ENCODE measurements around the gene SCOC.
"Not testable (repeated sequence)": the region's sequence is repeated elsewhere in the genome, so short reads cannot be mapped to it uniquely, and the experiment has no call there.

SCOC gene

GRCh38 chr4:140388015-140388414, 14.6 kb downstream of the SCOC start:
- no peak overlapping the region for H3K9ac ChIP-seq (ENCODE audit: insufficient read length, low read depth)
- TF ChIP-seq SUZ12 (IDR thresholded peaks at IDR 0.05; ENCODE audit: extremely low read depth, insufficient read depth, insufficient read length), result no peak
- TF ChIP-seq ZNF274 (IDR thresholded peaks at IDR 0.05; ENCODE audit: low read depth, low read length), result no peak
- no peak for TF ChIP-seq YY1 (IDR thresholded peaks at IDR 0.05; ENCODE audit: insufficient read depth, insufficient read length)
- DNase-seq (ENCODE audit: low read depth, low spot score), result no peak
- H3K9me3 ChIP-seq (ENCODE audit: insufficient read depth, low read length), result no peaks in the 10 kb centered on the region
- H3K4me3 ChIP-seq (ENCODE audit: insufficient read length, low read depth), result no peak overlapping the region
- H3K4me1 ChIP-seq (ENCODE audit: insufficient read depth, insufficient read length), result no peaks in the 10 kb centered on the region
- no peaks in the 10 kb centered on the region for H3K36me3 ChIP-seq (ENCODE audit: insufficient read depth, insufficient read length, low read length)
- H3K27me3 ChIP-seq (ENCODE audit: insufficient read depth, insufficient read length), result no peaks in the 10 kb centered on the region

- no peak overlapping the region for H3K4me3 ChIP-seq (ENCODE audit: insufficient read length, low read depth)
- H3K9ac ChIP-seq (ENCODE audit: insufficient read length, low read depth), result no peak overlapping the region
- H3K27me3 ChIP-seq (ENCODE audit: insufficient read depth, insufficient read length), result no peaks in the 10 kb centered on the region
- no peak for DNase-seq (ENCODE audit: low read depth, low spot score)
- no peaks in the 10 kb centered on the region for H3K36me3 ChIP-seq (ENCODE audit: insufficient read depth, insufficient read length, low read length)
- TF ChIP-seq SUZ12 (IDR thresholded peaks at IDR 0.05; ENCODE audit: extremely low read depth, insufficient read depth, insufficient read length), result no peak
- TF ChIP-seq ZNF274 (IDR thresholded peaks at IDR 0.05; ENCODE audit: low read depth, low read length), result no peak
- TF ChIP-seq YY1 (IDR thresholded peaks at IDR 0.05; ENCODE audit: insufficient read depth, insufficient read length), result no peak
- H3K4me1 ChIP-seq (ENCODE audit: insufficient read depth, insufficient read length), result no peaks in the 10 kb centered on the region
- no peaks in the 10 kb centered on the region for H3K9me3 ChIP-seq (ENCODE audit: insufficient read depth, low read length)
Observed at GRCh38 chr4:140395668-140396067, 22.2 kb downstream of the SCOC start.

- no peak overlapping the region for H3K4me3 ChIP-seq (ENCODE audit: insufficient read length, low read depth)
- no peaks in the 10 kb centered on the region for H3K27me3 ChIP-seq (ENCODE audit: insufficient read depth, insufficient read length)
- no peaks in the 10 kb centered on the region for H3K4me1 ChIP-seq (ENCODE audit: insufficient read depth, insufficient read length)
- no peak overlapping the region for H3K9ac ChIP-seq (ENCODE audit: insufficient read length, low read depth)
- no peaks in the 10 kb centered on the region for H3K9me3 ChIP-seq (ENCODE audit: insufficient read depth, low read length)
- TF ChIP-seq ZNF274 (IDR thresholded peaks at IDR 0.05; ENCODE audit: low read depth, low read length) (no peak), YY1 (IDR thresholded peaks at IDR 0.05; ENCODE audit: insufficient read depth, insufficient read length) (no peak), SUZ12 (IDR thresholded peaks at IDR 0.05; ENCODE audit: extremely low read depth, insufficient read depth, insufficient read length) (no peak)
- DNase-seq (ENCODE audit: low read depth, low spot score), result no peak
- no peaks in the 10 kb centered on the region for H3K36me3 ChIP-seq (ENCODE audit: insufficient read depth, insufficient read length, low read length)
Observed at GRCh38 chr4:140400111-140400510, 26.7 kb downstream of the SCOC start.

- no peaks in the 10 kb centered on the region for H3K36me3 ChIP-seq (ENCODE audit: insufficient read depth, insufficient read length, low read length)
Observed at GRCh38 chr4:140406292-140406691, 32.8 kb downstream of the SCOC start.

GRCh38 chr4:140408974-140409373, 35.5 kb downstream of the SCOC start:
- no peaks in the 10 kb centered on the region for H3K9me3 ChIP-seq (ENCODE audit: insufficient read depth, low read length)
- TF ChIP-seq ZNF274 (IDR thresholded peaks at IDR 0.05; ENCODE audit: low read depth, low read length), result no peak
- TF ChIP-seq SUZ12 (IDR thresholded peaks at IDR 0.05; ENCODE audit: extremely low read depth, insufficient read depth, insufficient read length), result no peak
- no peak for TF ChIP-seq YY1 (IDR thresholded peaks at IDR 0.05; ENCODE audit: insufficient read depth, insufficient read length)
- no peak overlapping the region for H3K4me3 ChIP-seq (ENCODE audit: insufficient read length, low read depth)
- no peak overlapping the region for H3K9ac ChIP-seq (ENCODE audit: insufficient read length, low read depth)
- H3K4me1 ChIP-seq (ENCODE audit: insufficient read depth, insufficient read length), result no peaks in the 10 kb centered on the region
- H3K36me3 ChIP-seq (ENCODE audit: insufficient read depth, insufficient read length, low read length), result no peaks in the 10 kb centered on the region
- no peak for DNase-seq (ENCODE audit: low read depth, low spot score)
- no peaks in the 10 kb centered on the region for H3K27me3 ChIP-seq (ENCODE audit: insufficient read depth, insufficient read length)

More at GRCh38 chr4:140406292-140406691, 32.8 kb downstream of the SCOC start:
- no peaks in the 10 kb centered on the region for H3K4me1 ChIP-seq (ENCODE audit: insufficient read depth, insufficient read length)
- no peak overlapping the region for H3K9ac ChIP-seq (ENCODE audit: insufficient read length, low read depth)
- TF ChIP-seq ZNF274 (IDR thresholded peaks at IDR 0.05; ENCODE audit: low read depth, low read length) (no peak), YY1 (IDR thresholded peaks at IDR 0.05; ENCODE audit: insufficient read depth, insufficient read length) (no peak), SUZ12 (IDR thresholded peaks at IDR 0.05; ENCODE audit: extremely low read depth, insufficient read depth, insufficient read length) (no peak)
- H3K9me3 ChIP-seq (ENCODE audit: insufficient read depth, low read length), result no peaks in the 10 kb centered on the region
- no peak for DNase-seq (ENCODE audit: low read depth, low spot score)
- H3K4me3 ChIP-seq (ENCODE audit: insufficient read length, low read depth), result no peak overlapping the region
- H3K27me3 ChIP-seq (ENCODE audit: insufficient read depth, insufficient read length), result no peaks in the 10 kb centered on the region

- DNase-seq (ENCODE audit: low read depth, low spot score); H3K4me3 ChIP-seq (ENCODE audit: insufficient read length, low read depth); H3K9ac ChIP-seq (ENCODE audit: insufficient read length, low read depth); H3K4me1 ChIP-seq (ENCODE audit: insufficient read depth, insufficient read length); H3K27me3 ChIP-seq (ENCODE audit: insufficient read depth, insufficient read length); H3K9me3 ChIP-seq (ENCODE audit: insufficient read depth, low read length); H3K36me3 ChIP-seq (ENCODE audit: insufficient read depth, insufficient read length, low read length): not testable (repeated sequence)
Observed at GRCh38 chr4:140413130-140413969, 39.9 kb downstream of the SCOC start.

GRCh38 chr4:140423106-140423505, 49.7 kb downstream of the SCOC start:
- H3K4me3 ChIP-seq (ENCODE audit: insufficient read length, low read depth), result no peak overlapping the region
- TF ChIP-seq SUZ12 (IDR thresholded peaks at IDR 0.05; ENCODE audit: extremely low read depth, insufficient read depth, insufficient read length), result no peak
- no peak for TF ChIP-seq ZNF274 (IDR thresholded peaks at IDR 0.05; ENCODE audit: low read depth, low read length)
- no peak for TF ChIP-seq YY1 (IDR thresholded peaks at IDR 0.05; ENCODE audit: insufficient read depth, insufficient read length)
- no peak for DNase-seq (ENCODE audit: low read depth, low spot score)
- H3K9ac ChIP-seq (ENCODE audit: insufficient read length, low read depth), result no peak overlapping the region
- no peaks in the 10 kb centered on the region for H3K27me3 ChIP-seq (ENCODE audit: insufficient read depth, insufficient read length)
- no peaks in the 10 kb centered on the region for H3K36me3 ChIP-seq (ENCODE audit: insufficient read depth, insufficient read length, low read length)
- no peaks in the 10 kb centered on the region for H3K4me1 ChIP-seq (ENCODE audit: insufficient read depth, insufficient read length)
- H3K9me3 ChIP-seq (ENCODE audit: insufficient read depth, low read length), result no peaks in the 10 kb centered on the region
